Measurements from ENCODE around the gene LAMA2.

The LAMA2 gene

DNA sequence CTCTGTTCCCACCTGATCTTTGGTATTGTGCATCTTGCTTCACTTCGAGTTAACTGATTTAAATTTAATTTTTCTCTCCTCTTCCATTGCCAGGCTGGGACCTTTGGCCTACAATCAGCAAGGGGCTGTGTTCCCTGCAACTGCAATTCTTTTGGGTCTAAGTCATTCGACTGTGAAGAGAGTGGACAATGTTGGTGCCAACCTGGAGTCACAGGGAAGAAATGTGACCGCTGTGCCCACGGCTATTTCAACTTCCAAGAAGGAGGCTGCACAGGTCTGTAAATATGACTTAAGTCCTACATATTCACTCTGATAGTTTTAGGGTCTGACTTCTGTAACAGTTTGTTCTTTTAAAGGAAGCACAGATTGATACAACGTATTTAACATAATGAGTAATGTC is 414.7 kb downstream of the LAMA2 start:
- no peak for DNase-seq
- H3K4me3 ChIP-seq (ENCODE audit: low read depth, low read length), result no peak overlapping the region
- no peak overlapping the region for H3K27ac ChIP-seq
- no peaks in the 10 kb centered on the region for H3K36me3 ChIP-seq
- no peaks in the 10 kb centered on the region for H3K27me3 ChIP-seq (ENCODE audit: insufficient read depth, low read depth, severe bottlenecking)
- H3K9me3 ChIP-seq (ENCODE audit: severe bottlenecking), result no peaks in the 10 kb centered on the region
- TF ChIP-seq, protein P1, sequence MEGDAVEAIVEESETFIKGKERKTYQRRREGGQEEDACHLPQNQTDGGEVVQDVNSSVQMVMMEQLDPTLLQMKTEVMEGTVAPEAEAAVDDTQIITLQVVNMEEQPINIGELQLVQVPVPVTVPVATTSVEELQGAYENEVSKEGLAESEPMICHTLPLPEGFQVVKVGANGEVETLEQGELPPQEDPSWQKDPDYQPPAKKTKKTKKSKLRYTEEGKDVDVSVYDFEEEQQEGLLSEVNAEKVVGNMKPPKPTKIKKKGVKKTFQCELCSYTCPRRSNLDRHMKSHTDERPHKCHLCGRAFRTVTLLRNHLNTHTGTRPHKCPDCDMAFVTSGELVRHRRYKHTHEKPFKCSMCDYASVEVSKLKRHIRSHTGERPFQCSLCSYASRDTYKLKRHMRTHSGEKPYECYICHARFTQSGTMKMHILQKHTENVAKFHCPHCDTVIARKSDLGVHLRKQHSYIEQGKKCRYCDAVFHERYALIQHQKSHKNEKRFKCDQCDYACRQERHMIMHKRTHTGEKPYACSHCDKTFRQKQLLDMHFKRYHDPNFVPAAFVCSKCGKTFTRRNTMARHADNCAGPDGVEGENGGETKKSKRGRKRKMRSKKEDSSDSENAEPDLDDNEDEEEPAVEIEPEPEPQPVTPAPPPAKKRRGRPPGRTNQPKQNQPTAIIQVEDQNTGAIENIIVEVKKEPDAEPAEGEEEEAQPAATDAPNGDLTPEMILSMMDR (IDR thresholded peaks at IDR 0.05; ENCODE audit: low read depth, low read length), result no peak

DNA sequence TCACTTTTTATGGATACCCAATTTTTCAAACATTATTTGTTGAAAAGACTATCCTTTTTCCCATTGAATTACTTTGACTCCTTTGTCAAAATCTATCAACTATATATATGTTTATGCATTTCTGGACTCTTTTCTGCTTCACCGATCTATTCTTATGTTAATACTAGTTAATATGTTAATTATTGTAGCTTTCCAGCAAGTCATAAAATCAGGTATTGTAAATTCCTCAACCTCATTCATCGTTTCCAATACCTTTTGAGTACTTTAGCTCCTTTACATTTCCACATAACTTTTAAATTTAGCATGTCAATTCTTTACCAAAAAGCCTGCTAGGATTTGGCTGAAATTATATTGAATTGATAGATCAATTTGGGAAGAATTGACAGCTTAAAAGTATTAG is 419.7 kb downstream of the LAMA2 start:
- Histone ChIP-seq H3K27ac (no peak overlapping the region), H3K4me3 (ENCODE audit: low read depth, low read length) (no peak overlapping the region), H3K27me3 (ENCODE audit: insufficient read depth, low read depth, severe bottlenecking) (no peaks in the 10 kb centered on the region), H3K9me3 (ENCODE audit: severe bottlenecking) (no peaks in the 10 kb centered on the region), H3K36me3 (no peaks in the 10 kb centered on the region)
- TF ChIP-seq, protein P1 (IDR thresholded peaks at IDR 0.05; ENCODE audit: low read depth, low read length), result no peak
- no peak for DNase-seq

DNA sequence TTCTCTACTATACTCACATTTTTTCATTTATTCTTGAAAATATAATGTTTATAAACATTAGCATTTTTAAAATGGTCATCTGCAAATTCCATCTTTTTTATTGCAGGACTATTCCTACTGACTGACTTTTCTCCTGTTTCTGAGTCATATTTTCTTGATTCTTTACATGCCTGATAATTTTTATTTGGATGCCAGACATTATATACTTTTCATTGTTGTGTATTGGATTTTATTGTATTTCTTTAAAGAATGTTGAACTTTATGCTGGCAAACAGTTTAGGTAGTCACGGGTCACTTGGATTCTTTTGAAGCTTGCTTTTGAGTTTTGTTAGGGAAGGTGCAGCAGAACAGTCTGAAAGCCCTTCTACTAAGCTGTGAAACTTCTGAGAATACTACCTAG is 423.9 kb downstream of the LAMA2 start:
- no peak for DNase-seq
- Histone ChIP-seq H3K27ac (no peak overlapping the region), H3K36me3 (no peaks in the 10 kb centered on the region), H3K9me3 (ENCODE audit: severe bottlenecking) (no peaks in the 10 kb centered on the region), H3K27me3 (ENCODE audit: insufficient read depth, low read depth, severe bottlenecking) (no peaks in the 10 kb centered on the region), H3K4me3 (ENCODE audit: low read depth, low read length) (no peak overlapping the region)
- TF ChIP-seq, protein P1 (IDR thresholded peaks at IDR 0.05; ENCODE audit: low read depth, low read length), result no peak

DNA sequence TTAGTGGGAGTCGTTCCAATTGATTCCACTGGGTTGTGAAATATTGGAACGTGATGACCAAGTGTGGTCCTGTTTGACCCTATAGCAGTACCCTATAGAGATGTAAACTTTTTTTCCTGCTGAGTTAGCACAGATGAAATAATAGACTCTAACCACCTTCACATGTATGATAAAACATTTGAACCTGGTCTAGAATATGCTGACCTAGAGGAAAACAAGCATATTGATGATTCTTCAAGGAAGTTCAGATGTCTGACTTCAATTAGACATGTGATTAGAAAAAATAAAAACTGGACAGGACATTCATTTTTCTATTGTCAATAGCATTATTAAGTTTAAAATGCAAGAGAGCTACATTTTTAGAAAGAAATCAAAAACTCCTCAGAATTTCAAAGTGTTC is 424.9 kb downstream of the LAMA2 start:
- TF ChIP-seq, protein P1 (IDR thresholded peaks at IDR 0.05; ENCODE audit: low read depth, low read length), result no peak
- Histone ChIP-seq H3K36me3 (no peaks in the 10 kb centered on the region), H3K27ac (no peak overlapping the region), H3K27me3 (ENCODE audit: insufficient read depth, low read depth, severe bottlenecking) (no peaks in the 10 kb centered on the region), H3K9me3 (ENCODE audit: severe bottlenecking) (no peaks in the 10 kb centered on the region), H3K4me3 (ENCODE audit: low read depth, low read length) (no peak overlapping the region)
- DNase-seq, result no peak

DNA sequence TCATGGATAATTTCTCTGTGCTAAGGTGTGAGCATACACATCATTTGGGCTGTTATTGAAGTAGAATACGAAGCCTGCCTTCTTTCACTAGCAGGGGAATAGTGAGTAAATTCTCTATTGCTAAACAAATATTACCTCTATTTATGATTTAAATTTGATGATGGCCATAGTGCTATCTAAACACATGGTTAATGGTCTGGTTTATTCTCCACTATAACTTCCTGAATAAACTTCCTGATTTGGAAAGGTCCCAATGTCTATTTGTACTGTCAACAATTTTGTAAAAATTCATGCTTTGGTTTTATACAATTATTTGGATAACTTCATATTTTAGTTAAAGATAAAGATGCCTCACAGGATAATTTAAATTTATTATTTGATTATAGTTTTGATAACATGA is 426.2 kb downstream of the LAMA2 start:
- no peaks in the 10 kb centered on the region for H3K9me3 ChIP-seq (ENCODE audit: severe bottlenecking)
- TF ChIP-seq, protein P1 (IDR thresholded peaks at IDR 0.05; ENCODE audit: low read depth, low read length), result no peak
- H3K36me3 ChIP-seq, result no peaks in the 10 kb centered on the region
- H3K4me3 ChIP-seq (ENCODE audit: low read depth, low read length), result no peak overlapping the region
- no peak overlapping the region for H3K27ac ChIP-seq
- H3K27me3 ChIP-seq (ENCODE audit: insufficient read depth, low read depth, severe bottlenecking), result no peaks in the 10 kb centered on the region
- DNase-seq, result no peak

DNA sequence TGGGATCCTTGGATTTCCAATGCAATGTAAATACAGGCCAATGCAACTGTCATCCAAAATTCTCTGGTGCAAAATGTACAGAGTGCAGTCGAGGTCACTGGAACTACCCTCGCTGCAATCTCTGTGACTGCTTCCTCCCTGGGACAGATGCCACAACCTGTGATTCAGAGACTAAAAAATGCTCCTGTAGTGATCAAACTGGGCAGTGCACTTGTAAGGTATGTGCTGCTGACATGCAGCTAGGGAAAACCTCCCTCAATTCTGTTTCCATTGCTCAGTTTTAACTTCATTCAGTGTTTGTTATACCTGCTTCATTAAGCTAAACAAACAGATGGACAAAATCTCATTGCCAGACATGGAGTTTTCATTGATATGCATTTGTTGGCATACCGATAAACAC is 429.9 kb downstream of the LAMA2 start:
- TF ChIP-seq, protein P1 (IDR thresholded peaks at IDR 0.05; ENCODE audit: low read depth, low read length), result no peak
- Histone ChIP-seq H3K36me3 (no peaks in the 10 kb centered on the region), H3K4me3 (ENCODE audit: low read depth, low read length) (no peak overlapping the region), H3K27me3 (ENCODE audit: insufficient read depth, low read depth, severe bottlenecking) (no peaks in the 10 kb centered on the region), H3K27ac (no peak overlapping the region), H3K9me3 (ENCODE audit: severe bottlenecking) (no peaks in the 10 kb centered on the region)
- DNase-seq, result no peak

Data from WERI-Rb-1 (cell line).